ENCODE measurements around the gene SLC7A7.

DNA sequence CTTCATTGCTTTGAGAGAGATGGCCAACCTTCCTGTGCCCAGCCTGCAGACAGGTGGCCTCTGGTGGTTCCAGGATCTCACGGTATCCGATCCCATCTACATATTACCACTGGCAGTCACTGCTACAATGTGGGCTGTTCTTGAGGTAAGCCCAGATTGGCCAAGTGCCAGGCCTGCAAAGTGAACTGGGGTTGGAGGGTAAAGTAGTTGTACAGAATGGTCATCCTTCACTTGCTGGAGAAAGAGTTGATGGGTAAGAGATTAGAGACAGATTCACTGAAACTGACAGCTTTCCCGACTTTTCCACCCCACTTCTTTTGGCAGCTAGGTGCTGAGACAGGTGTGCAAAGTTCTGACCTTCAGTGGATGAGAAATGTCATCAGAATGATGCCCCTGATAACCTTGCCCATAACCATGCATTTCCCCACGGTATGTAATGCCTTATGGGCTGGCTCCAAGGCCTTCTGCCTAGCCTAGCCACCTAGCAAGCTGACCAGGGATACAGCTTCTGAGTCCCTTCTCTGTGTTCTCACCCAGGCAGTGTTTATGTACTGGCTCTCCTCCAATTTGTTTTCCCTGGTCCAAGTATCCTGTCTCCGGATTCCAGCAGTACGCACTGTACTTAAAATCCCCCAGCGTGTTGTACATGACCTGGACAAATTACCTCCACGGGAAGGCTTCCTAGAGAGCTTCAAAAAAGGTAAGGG lies 44.6 kb downstream of the SLC7A7 start:
- no peak for TF ChIP-seq ELF3 (CRISPR knock-in tag; IDR thresholded peaks at IDR 0.05)
- no peak for TF ChIP-seq RFX1 (IDR thresholded peaks at IDR 0.05)
- TF ChIP-seq ZNF292 (CRISPR knock-in tag; IDR thresholded peaks at IDR 0.05; ENCODE audit: borderline replicate concordance, low read depth), result no peak
- no peak for TF ChIP-seq SP5 (CRISPR knock-in tag; IDR thresholded peaks at IDR 0.05; ENCODE audit: borderline replicate concordance, low read depth)
- TF ChIP-seq POLR2A (IDR thresholded peaks at IDR 0.05; ENCODE audit: insufficient read depth in 1 of 2, low read depth in 2 of 2, low read length in 2 of 2), result peak; percentile 18 to 44; a peak in 2 of 4 replicates
- no peak for TF ChIP-seq PRPF4 (IDR thresholded peaks at IDR 0.05; ENCODE audit: low read depth, low read length, poor library complexity, severe bottlenecking)
- TF ChIP-seq, protein P1, sequence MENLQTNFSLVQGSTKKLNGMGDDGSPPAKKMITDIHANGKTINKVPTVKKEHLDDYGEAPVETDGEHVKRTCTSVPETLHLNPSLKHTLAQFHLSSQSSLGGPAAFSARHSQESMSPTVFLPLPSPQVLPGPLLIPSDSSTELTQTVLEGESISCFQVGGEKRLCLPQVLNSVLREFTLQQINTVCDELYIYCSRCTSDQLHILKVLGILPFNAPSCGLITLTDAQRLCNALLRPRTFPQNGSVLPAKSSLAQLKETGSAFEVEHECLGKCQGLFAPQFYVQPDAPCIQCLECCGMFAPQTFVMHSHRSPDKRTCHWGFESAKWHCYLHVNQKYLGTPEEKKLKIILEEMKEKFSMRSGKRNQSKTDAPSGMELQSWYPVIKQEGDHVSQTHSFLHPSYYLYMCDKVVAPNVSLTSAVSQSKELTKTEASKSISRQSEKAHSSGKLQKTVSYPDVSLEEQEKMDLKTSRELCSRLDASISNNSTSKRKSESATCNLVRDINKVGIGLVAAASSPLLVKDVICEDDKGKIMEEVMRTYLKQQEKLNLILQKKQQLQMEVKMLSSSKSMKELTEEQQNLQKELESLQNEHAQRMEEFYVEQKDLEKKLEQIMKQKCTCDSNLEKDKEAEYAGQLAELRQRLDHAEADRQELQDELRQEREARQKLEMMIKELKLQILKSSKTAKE (CRISPR knock-in tag; IDR thresholded peaks at IDR 0.05; ENCODE audit: borderline replicate concordance), result no peak
- TF ChIP-seq, protein P2, sequence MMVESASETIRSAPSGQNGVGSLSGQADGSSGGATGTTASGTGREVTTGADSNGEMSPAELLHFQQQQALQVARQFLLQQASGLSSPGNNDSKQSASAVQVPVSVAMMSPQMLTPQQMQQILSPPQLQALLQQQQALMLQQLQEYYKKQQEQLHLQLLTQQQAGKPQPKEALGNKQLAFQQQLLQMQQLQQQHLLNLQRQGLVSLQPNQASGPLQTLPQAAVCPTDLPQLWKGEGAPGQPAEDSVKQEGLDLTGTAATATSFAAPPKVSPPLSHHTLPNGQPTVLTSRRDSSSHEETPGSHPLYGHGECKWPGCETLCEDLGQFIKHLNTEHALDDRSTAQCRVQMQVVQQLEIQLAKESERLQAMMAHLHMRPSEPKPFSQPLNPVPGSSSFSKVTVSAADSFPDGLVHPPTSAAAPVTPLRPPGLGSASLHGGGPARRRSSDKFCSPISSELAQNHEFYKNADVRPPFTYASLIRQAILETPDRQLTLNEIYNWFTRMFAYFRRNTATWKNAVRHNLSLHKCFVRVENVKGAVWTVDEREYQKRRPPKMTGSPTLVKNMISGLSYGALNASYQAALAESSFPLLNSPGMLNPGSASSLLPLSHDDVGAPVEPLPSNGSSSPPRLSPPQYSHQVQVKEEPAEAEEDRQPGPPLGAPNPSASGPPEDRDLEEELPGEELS (CRISPR knock-in tag; IDR thresholded peaks at IDR 0.05), result no peak
- TF ChIP-seq, protein P3, sequence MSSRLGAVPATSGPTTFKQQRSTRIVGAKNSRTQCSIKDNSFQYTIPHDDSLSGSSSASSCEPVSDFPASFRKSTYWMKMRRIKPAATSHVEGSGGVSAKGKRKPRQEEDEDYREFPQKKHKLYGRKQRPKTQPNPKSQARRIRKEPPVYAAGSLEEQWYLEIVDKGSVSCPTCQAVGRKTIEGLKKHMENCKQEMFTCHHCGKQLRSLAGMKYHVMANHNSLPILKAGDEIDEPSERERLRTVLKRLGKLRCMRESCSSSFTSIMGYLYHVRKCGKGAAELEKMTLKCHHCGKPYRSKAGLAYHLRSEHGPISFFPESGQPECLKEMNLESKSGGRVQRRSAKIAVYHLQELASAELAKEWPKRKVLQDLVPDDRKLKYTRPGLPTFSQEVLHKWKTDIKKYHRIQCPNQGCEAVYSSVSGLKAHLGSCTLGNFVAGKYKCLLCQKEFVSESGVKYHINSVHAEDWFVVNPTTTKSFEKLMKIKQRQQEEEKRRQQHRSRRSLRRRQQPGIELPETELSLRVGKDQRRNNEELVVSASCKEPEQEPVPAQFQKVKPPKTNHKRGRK (CRISPR knock-in tag; IDR thresholded peaks at IDR 0.05), result no peak
- TF ChIP-seq, protein P4, sequence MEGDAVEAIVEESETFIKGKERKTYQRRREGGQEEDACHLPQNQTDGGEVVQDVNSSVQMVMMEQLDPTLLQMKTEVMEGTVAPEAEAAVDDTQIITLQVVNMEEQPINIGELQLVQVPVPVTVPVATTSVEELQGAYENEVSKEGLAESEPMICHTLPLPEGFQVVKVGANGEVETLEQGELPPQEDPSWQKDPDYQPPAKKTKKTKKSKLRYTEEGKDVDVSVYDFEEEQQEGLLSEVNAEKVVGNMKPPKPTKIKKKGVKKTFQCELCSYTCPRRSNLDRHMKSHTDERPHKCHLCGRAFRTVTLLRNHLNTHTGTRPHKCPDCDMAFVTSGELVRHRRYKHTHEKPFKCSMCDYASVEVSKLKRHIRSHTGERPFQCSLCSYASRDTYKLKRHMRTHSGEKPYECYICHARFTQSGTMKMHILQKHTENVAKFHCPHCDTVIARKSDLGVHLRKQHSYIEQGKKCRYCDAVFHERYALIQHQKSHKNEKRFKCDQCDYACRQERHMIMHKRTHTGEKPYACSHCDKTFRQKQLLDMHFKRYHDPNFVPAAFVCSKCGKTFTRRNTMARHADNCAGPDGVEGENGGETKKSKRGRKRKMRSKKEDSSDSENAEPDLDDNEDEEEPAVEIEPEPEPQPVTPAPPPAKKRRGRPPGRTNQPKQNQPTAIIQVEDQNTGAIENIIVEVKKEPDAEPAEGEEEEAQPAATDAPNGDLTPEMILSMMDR (CRISPR knock-in tag; IDR thresholded peaks at IDR 0.05), result no peak
- TF ChIP-seq, protein P5, sequence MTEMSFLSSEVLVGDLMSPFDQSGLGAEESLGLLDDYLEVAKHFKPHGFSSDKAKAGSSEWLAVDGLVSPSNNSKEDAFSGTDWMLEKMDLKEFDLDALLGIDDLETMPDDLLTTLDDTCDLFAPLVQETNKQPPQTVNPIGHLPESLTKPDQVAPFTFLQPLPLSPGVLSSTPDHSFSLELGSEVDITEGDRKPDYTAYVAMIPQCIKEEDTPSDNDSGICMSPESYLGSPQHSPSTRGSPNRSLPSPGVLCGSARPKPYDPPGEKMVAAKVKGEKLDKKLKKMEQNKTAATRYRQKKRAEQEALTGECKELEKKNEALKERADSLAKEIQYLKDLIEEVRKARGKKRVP (CRISPR knock-in tag; IDR thresholded peaks at IDR 0.05), result no peak

Data from HepG2 (cell line).